Spinal cord (tissue), 10 donors: ENCODE measurements around the gene IQCE. TPM values are rescaled to one million over a fixed set of nuclear protein-coding genes. Genes with fewer than 3 reads are reported as not detected.

Source experiments
- DNase-seq, 6 donors: peaks; one replicate each; pipeline versions ENCODE4 v3.0.0 to v3.0.0-alpha.2; 2013 to 2015; ENCODE audit warnings: low spot score in 6 of 6, low read depth in 4 of 6
- H3K27ac ChIP-seq: one replicate; pipeline ENCODE4 v1.5.1; 2013; ENCODE audit warnings: low read depth, low read length, control low read depth
- H3K27me3 ChIP-seq: one replicate; pipeline ENCODE4 v1.6.1; 2013; ENCODE audit warnings: low read length; ENCODE audit not compliant: control insufficient read depth, insufficient read depth
- H3K36me3 ChIP-seq: one replicate; pipeline ENCODE4 v1.6.1; 2013; ENCODE audit warnings: low read length; ENCODE audit not compliant: control insufficient read depth, insufficient read depth
- H3K4me1 ChIP-seq: one replicate; pipeline ENCODE4 v1.6.1; 2013; ENCODE audit warnings: low read length; ENCODE audit not compliant: control insufficient read depth, insufficient read depth
- H3K4me3 ChIP-seq: one replicate; pipeline ENCODE4 v1.5.1; 2013; ENCODE audit warnings: low read depth, low read length, control low read depth
- H3K9me3 ChIP-seq: one replicate; pipeline ENCODE4 v1.6.1; 2013; ENCODE audit warnings: low read length; ENCODE audit not compliant: control insufficient read depth, insufficient read depth
- WGBS: methylation state at CpG from one replicate; pipeline ENCODE4 v1.1.5; 2013; ENCODE audit warnings: missing lambda C conversion rate; ENCODE audit not compliant: insufficient coverage; 5-methylcytosine and 5-hydroxymethylcytosine counted together
- polyA plus RNA-seq, 2 donors: library from polyadenylated mRNA; unstranded; fragments of 120-200 nt; gene quantifications; one replicate each; pipeline ENCODE4 v1.2.1, GENCODE V29; 2013; ENCODE audit not compliant: insufficient read length in 2 of 2
- total RNA-seq, 2 donors: library from RNA; depleted of rRNA in 1 of 2; stranded (reverse); fragments of 120-200 nt in 1 of 2; fragments of >200 nt in 1 of 2; gene quantifications; one replicate each; pipeline versions ENCODE4 v1.2.3 to v1.2.4, GENCODE V29; 2013 to 2014
- donor health status: healthy.

IQCE gene
- total and polyA plus RNA-seq, 4 donors, result 13.5 to 47.1 (median 31.7) TPM

DNA sequence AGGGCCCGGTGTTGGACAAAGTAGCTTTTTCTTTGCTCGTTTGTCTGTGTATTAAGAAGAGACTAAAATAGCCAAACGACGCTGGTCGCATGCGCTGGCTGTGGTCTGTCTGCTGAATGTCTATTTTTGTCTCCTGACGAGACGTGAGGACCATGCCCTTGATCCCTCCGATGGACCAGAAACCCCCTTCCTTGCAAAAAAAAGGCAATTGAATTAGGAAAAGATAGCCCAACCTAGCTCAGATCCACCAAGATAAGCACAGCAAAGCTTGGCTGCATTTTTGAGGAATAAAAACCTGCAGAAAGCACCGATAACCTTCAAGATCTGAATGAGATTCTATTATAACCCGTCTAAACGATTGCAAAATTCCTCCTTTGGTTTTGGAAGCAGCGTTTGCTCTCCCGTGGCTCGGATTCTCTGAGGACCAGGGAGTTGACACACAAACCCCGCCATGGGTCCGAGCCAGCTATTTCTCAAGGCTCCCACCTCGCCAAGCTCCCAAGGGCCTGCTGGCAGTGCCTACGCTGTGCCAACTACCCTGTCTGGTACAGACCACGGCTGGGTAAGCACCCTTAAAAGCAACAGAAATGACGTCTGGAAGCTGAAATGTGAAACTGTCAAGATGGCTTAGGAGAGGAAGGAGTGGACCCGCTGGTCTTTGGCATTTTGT, 55.3 kb downstream of the IQCE start:
- DNase-seq, result peak in 2 of 6 donors; percentile 67 to 94
- WGBS, result 28% methylated on average over 16 of the region's 22 CpGs
- peaks cover 89% of the 10 kb centered on the region for H3K4me1 ChIP-seq
- no peak overlapping the region for H3K4me3 ChIP-seq
- no peaks in the 10 kb centered on the region for H3K9me3 ChIP-seq
- H3K27ac ChIP-seq, result peak overlapping the region; percentile 29
- H3K27me3 ChIP-seq, result no peaks in the 10 kb centered on the region
- H3K36me3 ChIP-seq, result peaks cover 28% of the 10 kb centered on the region

GRCh38 chr7:2614631-2615330, 56.0 kb downstream of the IQCE start:
- no peaks in the 10 kb centered on the region for H3K9me3 ChIP-seq
- WGBS, result 16% methylated on average over 18 of the region's 22 CpGs
- peaks cover 90% of the 10 kb centered on the region for H3K4me1 ChIP-seq
- H3K36me3 ChIP-seq, result peaks cover 21% of the 10 kb centered on the region
- H3K4me3 ChIP-seq, result no peak overlapping the region
- peak overlapping the region; percentile 29 for H3K27ac ChIP-seq
- H3K27me3 ChIP-seq, result no peaks in the 10 kb centered on the region
- peak in 2 of 6 donors; percentile 84 to 86 for DNase-seq

GRCh38 chr7:2616387-2617324, 57.9 kb downstream of the IQCE start:
- no peak overlapping the region for H3K4me3 ChIP-seq

GRCh38 chr7:2617325-2617905, 58.6 kb downstream of the IQCE start:
- 10% methylated on average over 19 of the region's 22 CpGs for WGBS
- H3K9me3 ChIP-seq, result no peaks in the 10 kb centered on the region
- H3K27me3 ChIP-seq, result no peaks in the 10 kb centered on the region
- peak overlapping the region; percentile 75 for H3K27ac ChIP-seq
- DNase-seq, result peak in 2 of 6 donors; percentile 77 to 79
- no peak overlapping the region for H3K4me3 ChIP-seq
- peaks cover 89% of the 10 kb centered on the region for H3K4me1 ChIP-seq
- no peaks in the 10 kb centered on the region for H3K36me3 ChIP-seq

More at GRCh38 chr7:2616387-2617324, 57.9 kb downstream of the IQCE start:
- no peaks in the 10 kb centered on the region for H3K9me3 ChIP-seq
- H3K4me1 ChIP-seq, result peaks cover 86% of the 10 kb centered on the region
- H3K36me3 ChIP-seq, result peaks cover 2% of the 10 kb centered on the region
- peak in 3 of 6 donors; percentile 78 to 92 (median 91) for DNase-seq
- WGBS, result 39% methylated on average over 28 of the region's 33 CpGs
- peak overlapping the region; percentile 75 for H3K27ac ChIP-seq
- H3K27me3 ChIP-seq, result no peaks in the 10 kb centered on the region

GRCh38 chr7:2619116-2619515, 60.3 kb downstream of the IQCE start:
- Histone ChIP-seq H3K36me3 (no peaks in the 10 kb centered on the region), H3K27ac (peak overlapping the region; percentile 8), H3K4me1 (peaks cover 90% of the 10 kb centered on the region), H3K9me3 (no peaks in the 10 kb centered on the region), H3K27me3 (no peaks in the 10 kb centered on the region), H3K4me3 (no peak overlapping the region)
- no peak for DNase-seq
- 29% methylated on average over 3 of the region's 9 CpGs for WGBS

DNA sequence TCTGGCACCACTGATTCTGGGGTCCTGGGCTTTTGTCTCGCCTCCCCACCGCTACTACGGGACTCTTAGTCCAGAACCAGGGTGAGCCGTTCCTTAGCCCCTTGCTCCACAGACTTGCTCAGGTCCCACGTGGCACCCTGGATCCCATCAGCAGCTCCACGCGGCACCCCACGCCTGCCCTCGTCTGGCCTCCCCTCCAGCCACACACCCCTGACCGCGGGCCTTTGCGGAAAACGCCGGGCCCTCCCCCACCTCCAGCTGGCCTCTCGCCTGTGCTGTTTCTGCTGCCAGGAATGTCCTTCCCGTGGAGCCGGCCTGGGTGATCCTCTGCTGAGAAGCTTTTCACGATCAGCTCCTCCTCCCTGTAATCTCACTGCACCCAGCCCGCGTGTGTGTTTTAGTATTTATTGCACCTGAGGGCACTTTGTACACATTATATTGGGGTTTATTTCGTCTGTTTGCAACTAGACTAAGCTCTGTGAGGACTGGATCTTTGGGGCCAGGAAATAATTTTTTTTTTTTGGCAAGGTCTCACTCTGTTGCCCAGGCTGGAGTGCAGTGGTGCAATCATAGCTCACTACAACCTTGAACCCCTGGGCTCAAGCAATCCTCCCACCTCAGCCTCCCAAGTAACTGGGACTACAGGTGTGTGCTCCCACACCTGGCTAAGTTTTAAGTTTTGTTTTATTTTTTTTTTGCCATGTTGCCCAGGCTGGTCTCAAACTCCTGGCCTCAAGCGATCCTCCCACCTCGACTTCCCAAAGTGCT, 62.5 kb downstream of the IQCE start:
- Histone ChIP-seq H3K27ac (peak overlapping the region; percentile 79), H3K36me3 (no peaks in the 10 kb centered on the region), H3K9me3 (no peaks in the 10 kb centered on the region), H3K27me3 (no peaks in the 10 kb centered on the region), H3K4me1 (peaks cover 77% of the 10 kb centered on the region), H3K4me3 (no peak overlapping the region)
- DNase-seq, result peak in 2 of 6 donors; percentile 75 to 82
- 23% methylated on average over 18 of the region's 23 CpGs for WGBS

DNA sequence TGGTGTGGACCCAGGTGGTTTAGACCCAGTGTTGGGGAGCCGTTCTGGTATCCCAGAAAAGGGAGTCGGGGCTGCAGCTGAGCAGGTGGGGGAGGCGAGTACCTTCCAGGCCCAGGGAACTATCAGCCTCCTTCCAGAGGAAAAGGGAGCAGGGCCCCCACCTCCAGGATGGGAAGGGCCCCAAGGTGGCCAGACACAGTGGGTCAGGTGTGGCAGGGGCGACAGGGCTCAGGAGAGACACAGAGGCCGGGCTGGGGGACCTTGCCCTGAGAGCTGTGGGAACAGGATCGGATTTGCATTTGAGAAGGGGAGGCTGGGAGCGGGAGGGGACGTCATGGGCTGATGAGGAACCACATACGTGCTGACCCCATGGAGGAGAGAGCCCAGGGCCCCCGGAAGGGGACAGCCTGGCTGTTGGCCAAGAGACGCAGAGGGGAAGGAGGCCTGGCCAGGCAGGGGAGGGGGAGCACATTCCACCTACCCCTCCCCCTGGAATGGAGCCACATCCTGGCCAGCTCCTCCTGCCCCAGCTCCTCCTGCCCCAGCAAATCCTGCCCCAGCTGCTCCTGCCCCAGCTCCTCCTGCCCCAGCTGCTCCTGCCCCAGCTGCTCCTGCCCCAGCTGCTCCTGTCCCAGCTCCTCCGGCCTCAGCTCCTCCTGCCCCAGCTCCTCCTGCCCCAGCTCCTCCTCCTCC, 63.3 kb downstream of the IQCE start:
- no peak overlapping the region for H3K4me3 ChIP-seq
- H3K9me3 ChIP-seq, result no peaks in the 10 kb centered on the region
- WGBS, result 36% methylated on average over 10 of the region's 12 CpGs
- H3K27me3 ChIP-seq, result no peaks in the 10 kb centered on the region
- H3K36me3 ChIP-seq, result no peaks in the 10 kb centered on the region
- peak overlapping the region; percentile 79 for H3K27ac ChIP-seq
- peaks cover 77% of the 10 kb centered on the region for H3K4me1 ChIP-seq
- peak in 2 of 6 donors; percentile 88 to 90 for DNase-seq

DNA sequence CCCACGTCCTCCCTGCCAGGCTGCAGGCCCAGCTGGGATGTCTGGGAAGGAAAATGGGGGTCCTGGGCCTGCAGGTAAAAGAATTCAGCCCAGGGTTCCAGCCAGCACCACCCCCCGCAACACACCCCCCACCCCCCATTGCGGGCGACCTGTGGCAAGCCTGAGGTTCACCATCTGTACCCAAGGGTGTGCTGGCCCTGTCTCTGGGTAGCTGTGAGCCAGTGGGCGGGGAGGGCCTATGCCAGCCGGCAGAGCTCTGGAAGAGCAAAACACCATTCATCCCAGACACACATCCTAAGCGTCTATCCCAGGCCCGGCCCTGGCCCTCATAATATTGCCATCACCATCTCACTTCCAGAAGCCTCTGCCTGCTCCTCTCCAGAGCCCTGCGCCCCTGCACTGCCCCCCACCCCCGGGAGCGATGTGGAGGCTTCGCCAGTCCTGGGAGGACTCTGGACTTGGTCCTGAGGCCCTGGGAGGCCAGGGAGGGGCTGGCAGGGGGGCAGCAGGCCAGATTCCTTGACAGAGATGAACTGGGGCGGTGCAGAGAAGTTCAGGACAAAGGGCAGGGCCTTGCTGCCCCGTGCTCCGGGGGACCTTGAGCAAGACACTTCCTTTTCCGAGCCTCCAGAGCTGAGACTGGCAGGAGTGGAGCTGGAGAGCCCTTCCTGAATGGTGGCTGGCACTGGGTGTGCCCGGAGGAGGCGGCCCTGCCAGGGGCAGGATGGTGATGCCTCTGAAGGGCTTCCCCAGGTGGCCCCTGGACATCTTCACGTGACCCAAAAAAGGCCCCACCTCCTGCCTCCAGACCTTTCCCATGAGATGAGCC, 64.3 kb downstream of the IQCE start:
- no peak for DNase-seq
- Histone ChIP-seq H3K27ac (peak overlapping the region; percentile 25), H3K4me1 (peaks cover 77% of the 10 kb centered on the region), H3K36me3 (no peaks in the 10 kb centered on the region), H3K4me3 (no peak overlapping the region), H3K9me3 (no peaks in the 10 kb centered on the region), H3K27me3 (no peaks in the 10 kb centered on the region)
- 43% methylated on average over 15 of the region's 19 CpGs for WGBS
